HG02943 (cell line): ENCODE results near the gene OR5H1.

ENCODE experiments used
- ATAC-seq: cut with Tn5 transposase; IDR thresholded peaks from one replicate; pipeline ENCODE4 v1.9.1; 2021; ENCODE audit warnings: mild to moderate bottlenecking, low read depth, moderate library complexity; ENCODE audit not compliant: unreplicated experiment

The OR5H1 gene

DNA sequence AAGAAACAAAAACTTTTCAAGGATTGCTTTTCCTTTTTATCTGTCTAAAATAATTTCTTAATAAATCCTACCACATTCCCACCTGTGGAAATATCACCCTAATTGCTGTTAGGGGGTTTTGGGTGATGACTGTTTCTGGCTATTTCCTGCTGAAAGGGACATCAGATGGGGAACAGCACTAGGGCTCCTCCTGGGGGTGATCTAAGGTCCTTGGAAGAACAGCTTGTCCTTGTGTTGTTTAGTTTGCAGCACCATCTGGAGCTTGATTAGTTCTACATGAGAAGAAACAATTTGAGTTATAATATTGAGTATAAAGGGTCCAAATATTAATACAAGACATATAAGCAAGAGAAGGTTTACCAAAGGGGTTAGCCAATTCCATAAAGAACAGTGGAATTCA lies 54.7 kb downstream of the OR5H1 start:
- ATAC-seq, result no peak
